GM19035 (cell line): ENCODE results near the gene EDA.
"Not testable (repeated sequence)": the region's sequence is repeated elsewhere in the genome, so short reads cannot be mapped to it uniquely, and the experiment has no call there.

Source experiments
- ATAC-seq: cut with Tn5 transposase; IDR thresholded peaks from one replicate; pipeline ENCODE4 v1.9.1; 2021; ENCODE audit not compliant: unreplicated experiment

Gene EDA

GRCh38 chrX:69741721-69742120, 125.8 kb downstream of the EDA start:
- ATAC-seq = no peak

GRCh38 chrX:69746051-69746450, 130.1 kb downstream of the EDA start:
- no peak for ATAC-seq

- ATAC-seq = no peak
Measured at GRCh38 chrX:69748055-69748454, 132.1 kb downstream of the EDA start.

- ATAC-seq = no peak
Measured at GRCh38 chrX:69759921-69760625, 144.2 kb downstream of the EDA start.

DNA sequence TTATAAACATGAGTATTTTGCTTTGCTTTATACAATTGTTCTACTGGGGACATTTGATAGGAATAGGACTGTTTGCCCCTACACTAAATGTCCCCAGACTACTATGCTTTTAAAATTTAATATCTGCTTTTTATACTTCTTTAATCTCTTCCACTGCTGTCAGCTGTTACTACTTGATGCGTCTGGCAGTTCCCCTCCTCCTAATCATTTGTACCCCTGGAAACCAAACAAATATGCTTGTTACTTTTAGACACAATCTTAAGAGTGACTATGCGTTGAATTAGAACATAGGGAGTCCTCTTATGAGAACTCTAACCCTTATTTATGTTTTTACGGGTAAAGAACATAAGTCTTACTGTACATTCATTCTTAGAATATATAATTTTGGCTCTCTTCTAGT, 145.7 kb downstream of the EDA start:
- ATAC-seq = no peak

- no peak for ATAC-seq
Measured at GRCh38 chrX:69762340-69762739, 146.4 kb downstream of the EDA start.

DNA sequence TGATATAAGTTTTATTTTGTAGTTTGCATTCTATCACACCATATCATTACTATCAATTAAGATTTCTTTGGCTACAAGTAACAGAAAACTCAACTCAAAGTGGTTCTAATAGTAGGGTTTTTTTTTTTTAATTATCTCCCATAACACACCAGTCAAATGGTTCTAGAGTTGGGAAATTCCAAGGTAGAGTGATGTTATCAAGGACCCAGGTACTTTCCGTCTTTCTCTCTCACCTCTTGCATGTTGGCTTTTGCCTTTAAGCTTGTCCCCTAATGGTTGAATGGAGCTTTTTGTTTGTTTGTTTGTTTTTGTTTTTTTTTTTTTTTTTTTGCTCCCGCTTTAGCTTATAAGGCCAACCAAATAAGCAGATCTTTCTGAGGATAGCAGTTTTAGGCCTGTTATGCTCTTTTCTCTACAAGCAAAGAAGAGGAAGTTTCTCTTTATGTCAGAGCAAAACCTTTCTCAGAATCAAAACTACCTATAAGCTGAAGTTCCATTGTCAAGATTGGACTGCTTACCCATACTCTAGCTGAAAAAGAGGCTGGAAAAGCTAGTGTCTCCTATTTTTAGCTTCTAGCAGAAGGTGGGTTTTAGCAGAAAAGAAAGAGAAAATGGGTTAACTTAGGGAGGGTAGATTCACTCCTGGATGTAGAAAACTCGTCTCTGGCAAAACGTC, 177.5 kb downstream of the EDA start:
- ATAC-seq = no peak

GRCh38 chrX:69795702-69796101, 179.8 kb downstream of the EDA start:
- ATAC-seq = no peak

- no peak for ATAC-seq
Measured at GRCh38 chrX:69807400-69807799, 191.5 kb downstream of the EDA start.

DNA sequence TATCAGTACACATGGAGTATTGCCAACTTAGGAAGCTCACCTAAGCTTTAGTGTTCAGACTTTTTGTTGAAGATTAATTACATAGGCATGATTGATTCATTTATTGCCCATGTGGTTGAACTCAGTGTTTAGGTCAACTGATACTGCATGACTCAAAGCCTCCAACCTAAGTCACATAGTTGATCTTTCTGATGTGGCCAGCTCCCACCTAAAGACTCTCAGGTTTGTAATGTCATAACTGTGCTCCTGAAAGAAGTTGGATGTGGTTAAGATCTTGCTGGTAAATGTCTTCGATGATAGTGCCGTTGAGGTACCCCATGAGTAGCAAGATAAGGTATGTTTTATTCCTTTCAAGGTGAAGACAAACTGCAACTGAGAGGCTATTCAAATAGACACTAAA, 192.5 kb downstream of the EDA start:
- no peak for ATAC-seq

DNA sequence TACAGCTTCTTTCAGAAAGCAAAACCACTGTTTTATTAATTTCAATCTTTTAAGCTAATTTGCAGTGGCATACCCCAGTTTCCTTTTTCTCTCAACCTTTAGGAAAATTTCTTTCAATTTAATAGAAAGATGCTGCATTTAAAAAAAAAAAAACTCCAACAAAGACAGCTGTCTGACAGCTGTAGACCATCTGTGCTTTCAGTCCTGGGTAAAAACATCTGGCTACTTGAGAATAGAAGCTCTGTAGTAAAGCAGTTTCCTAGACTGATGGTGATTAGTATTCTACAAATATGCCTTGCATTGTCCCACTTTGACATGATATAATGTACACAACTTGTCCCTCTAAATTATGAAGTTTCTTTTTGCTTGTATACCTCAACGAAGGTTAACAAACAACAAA, 197.8 kb downstream of the EDA start:
- no peak for ATAC-seq

- ATAC-seq = no peak
Measured at GRCh38 chrX:69815063-69815462, 199.2 kb downstream of the EDA start.

DNA sequence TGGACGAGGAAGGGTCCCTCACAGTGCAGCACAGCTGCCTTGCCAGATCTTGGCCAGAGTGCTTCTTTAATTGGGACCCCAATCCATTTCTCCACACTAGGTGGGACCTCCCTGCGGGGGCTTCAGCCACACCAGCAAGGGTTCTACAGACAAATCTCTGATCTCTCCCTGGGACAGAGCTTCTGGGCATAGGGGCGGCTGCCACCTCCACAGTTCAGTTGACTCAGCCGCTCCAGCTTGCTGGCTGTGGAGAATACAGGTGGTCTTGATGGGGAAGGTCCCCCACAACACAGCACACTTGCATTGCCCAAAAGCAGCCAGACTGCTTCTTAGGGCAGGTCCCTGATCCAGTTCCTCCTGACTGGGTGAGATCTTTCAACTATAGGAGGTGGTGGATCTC, 199.6 kb downstream of the EDA start:
- no peak for ATAC-seq

GRCh38 chrX:69844636-69845035, 228.7 kb downstream of the EDA start:
- no peak for ATAC-seq

- not testable (repeated sequence) for ATAC-seq
Measured at GRCh38 chrX:69859999-69860398, 244.1 kb downstream of the EDA start.

- ATAC-seq = no peak
Measured at GRCh38 chrX:69876221-69876620, 260.3 kb downstream of the EDA start.

DNA sequence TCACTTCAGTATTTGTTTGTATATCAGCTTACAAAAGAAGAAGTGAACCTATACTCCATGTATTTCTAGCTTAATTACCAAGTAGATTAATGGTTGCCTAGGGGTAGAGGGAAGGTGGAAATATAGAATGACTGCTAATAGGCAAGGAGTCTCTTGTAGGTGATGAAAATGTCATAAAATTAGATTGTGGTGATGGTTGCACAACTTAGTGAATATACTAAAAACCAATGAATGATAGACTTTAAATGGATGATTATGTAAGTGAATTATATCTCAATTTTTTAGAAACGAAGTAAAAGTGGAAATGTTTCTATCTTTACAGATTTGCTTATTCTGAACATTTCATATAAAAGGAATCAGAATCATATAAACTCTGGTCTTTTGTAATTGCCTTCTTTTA, 268.3 kb downstream of the EDA start:
- ATAC-seq = no peak

DNA sequence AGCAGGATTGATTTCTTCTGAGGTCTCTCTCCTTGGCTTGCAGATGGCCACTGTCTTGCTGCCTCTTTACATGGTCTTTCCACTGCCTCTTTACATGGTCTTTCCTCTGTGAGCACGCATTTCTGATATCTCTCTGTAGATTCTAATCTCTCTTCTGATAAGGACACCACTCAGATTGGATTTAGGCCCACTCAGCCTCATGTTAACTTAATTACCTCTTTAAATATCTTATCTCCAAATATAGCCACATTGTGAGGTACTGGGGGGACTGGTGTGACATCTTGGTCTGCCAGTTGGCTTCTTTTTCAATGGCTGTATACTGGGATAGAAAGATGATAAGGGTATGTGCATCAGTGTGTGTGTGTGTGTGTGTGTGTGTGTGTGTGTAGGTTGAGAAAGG, 280.1 kb downstream of the EDA start:
- ATAC-seq = no peak

- no peak for ATAC-seq
Measured at GRCh38 chrX:69900491-69900890, 284.6 kb downstream of the EDA start.

- ATAC-seq = no peak
Measured at GRCh38 chrX:69906447-69906846, 290.5 kb downstream of the EDA start.

GRCh38 chrX:69914781-69915180, 298.9 kb downstream of the EDA start:
- no peak for ATAC-seq

DNA sequence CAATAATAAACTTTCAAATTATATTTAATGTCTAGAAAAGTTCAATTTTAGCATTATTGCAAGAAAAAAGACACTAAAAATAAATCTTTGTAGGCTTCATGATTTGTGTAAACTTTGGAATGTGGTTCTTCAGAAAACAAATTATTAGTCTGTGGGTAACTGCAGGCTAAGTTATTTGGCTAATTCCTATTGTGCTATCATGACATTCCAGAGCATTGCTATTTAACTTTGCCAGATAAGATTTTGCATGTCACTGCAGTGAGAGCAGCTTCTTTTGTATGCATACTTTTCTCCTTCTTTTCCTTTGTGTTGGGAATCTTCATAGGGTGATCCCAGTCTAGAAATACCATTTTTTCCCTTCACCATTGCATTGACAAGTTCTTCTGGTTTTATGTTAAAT, 303.8 kb downstream of the EDA start:
- no peak for ATAC-seq

DNA sequence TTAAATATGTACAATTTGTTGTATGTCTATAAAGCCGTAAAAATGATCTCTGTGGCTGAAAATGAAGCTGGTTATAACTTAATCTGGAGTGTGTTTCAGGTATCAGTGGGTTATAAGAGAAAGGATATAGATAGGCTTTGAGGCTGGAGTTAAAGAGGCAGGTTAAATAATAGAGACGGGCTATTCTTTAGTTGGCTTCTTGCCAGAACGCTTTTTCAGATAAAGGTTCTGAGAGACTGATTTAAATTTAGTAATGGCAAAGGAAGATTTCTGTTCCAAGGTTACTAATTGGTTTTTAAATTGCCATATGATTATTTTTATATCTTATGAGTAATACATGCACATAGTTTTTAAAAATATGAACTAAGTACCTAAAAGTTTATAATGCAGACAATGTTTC, 316.4 kb downstream of the EDA start:
- no peak for ATAC-seq
